Skeletal muscle satellite cell (primary cell): ENCODE data around the gene GAK.

Source experiments
- H3K27me3 ChIP-seq: 2 replicates; pipeline ENCODE4 v1.7.0; 2013; ENCODE audit warnings: low read length; ENCODE audit not compliant: control insufficient read depth, insufficient read depth
- H3K36me3 ChIP-seq: 2 replicates; pipeline ENCODE4 v1.7.0; 2013; ENCODE audit warnings: mild to moderate bottlenecking, control low read depth, low read length; ENCODE audit not compliant: insufficient read depth
- H3K4me1 ChIP-seq: 2 replicates; pipeline ENCODE4 v1.7.0; 2013; ENCODE audit warnings: low read length; ENCODE audit not compliant: control insufficient read depth, insufficient read depth
- H3K4me2 ChIP-seq: 2 replicates; pipeline ENCODE4 v1.7.0; 2013; ENCODE audit warnings: mild to moderate bottlenecking, low read length
- H3K4me3 ChIP-seq: 2 replicates; pipeline ENCODE4 v1.7.0; 2013; ENCODE audit warnings: low read length
- H3K9ac ChIP-seq: 2 replicates; pipeline ENCODE4 v1.7.0; 2013; ENCODE audit warnings: mild to moderate bottlenecking, low read depth, low read length, moderate library complexity
- H3K9me3 ChIP-seq: replicated peaks from 2 replicates; pipeline ENCODE4 v1.7.0; 2013; ENCODE audit warnings: mild to moderate bottlenecking, control low read depth, low read length

GAK gene

DNA sequence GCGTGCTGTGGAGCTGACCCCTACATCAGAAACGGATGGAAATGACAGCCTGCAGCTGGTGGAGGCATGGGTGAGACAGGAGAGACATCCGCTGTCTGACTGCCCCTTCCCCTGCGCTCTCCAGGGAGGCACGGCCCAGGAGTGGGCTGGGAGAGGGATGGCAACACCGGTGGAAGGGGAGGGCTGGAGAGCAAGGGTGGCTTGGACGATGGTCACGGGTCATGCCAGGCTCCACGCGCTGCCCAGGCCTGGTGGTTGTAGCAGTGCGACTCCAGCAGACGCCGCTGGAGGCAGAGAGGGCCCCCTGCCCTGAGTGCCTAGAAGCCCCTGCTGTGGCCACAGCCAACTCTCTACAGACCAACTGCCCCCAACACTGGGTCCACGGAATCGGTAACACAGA is 47.9 kb downstream of the GAK start:
- Histone ChIP-seq H3K9ac (no peak overlapping the region), H3K36me3 (peaks cover 81% of the 10 kb centered on the region), H3K4me3 (no peak overlapping the region), H3K27me3 (no peaks in the 10 kb centered on the region), H3K4me2 (no peak overlapping the region), H3K4me1 (no peaks in the 10 kb centered on the region), H3K9me3 (no peaks in the 10 kb centered on the region)

- Histone ChIP-seq H3K4me1 (no peaks in the 10 kb centered on the region), H3K9ac (no peak overlapping the region), H3K4me2 (no peak overlapping the region), H3K27me3 (no peaks in the 10 kb centered on the region), H3K36me3 (peaks cover 82% of the 10 kb centered on the region), H3K4me3 (no peak overlapping the region), H3K9me3 (no peaks in the 10 kb centered on the region)
Observed at GRCh38 chr4:883377-884095, 48.6 kb downstream of the GAK start.

- no peak overlapping the region for H3K4me2 ChIP-seq
- H3K36me3 ChIP-seq, result peaks cover 78% of the 10 kb centered on the region
- H3K27me3 ChIP-seq, result no peaks in the 10 kb centered on the region
- no peaks in the 10 kb centered on the region for H3K4me1 ChIP-seq
- H3K4me3 ChIP-seq, result no peak overlapping the region
- no peak overlapping the region for H3K9ac ChIP-seq
- H3K9me3 ChIP-seq, result no peaks in the 10 kb centered on the region
Observed at GRCh38 chr4:882646-883045, 49.5 kb downstream of the GAK start.

- Histone ChIP-seq H3K9me3 (no peaks in the 10 kb centered on the region), H3K4me1 (no peaks in the 10 kb centered on the region), H3K9ac (no peak overlapping the region), H3K36me3 (peaks cover 82% of the 10 kb centered on the region), H3K27me3 (no peaks in the 10 kb centered on the region), H3K4me2 (no peak overlapping the region), H3K4me3 (no peak overlapping the region)
Observed at GRCh38 chr4:881709-882108, 50.4 kb downstream of the GAK start.

- Histone ChIP-seq H3K4me3 (no peak overlapping the region), H3K27me3 (no peaks in the 10 kb centered on the region), H3K36me3 (peaks cover 83% of the 10 kb centered on the region), H3K4me1 (no peaks in the 10 kb centered on the region), H3K9ac (no peak overlapping the region), H3K4me2 (no peak overlapping the region), H3K9me3 (no peaks in the 10 kb centered on the region)
Observed at GRCh38 chr4:880684-881405, 51.3 kb downstream of the GAK start.

DNA sequence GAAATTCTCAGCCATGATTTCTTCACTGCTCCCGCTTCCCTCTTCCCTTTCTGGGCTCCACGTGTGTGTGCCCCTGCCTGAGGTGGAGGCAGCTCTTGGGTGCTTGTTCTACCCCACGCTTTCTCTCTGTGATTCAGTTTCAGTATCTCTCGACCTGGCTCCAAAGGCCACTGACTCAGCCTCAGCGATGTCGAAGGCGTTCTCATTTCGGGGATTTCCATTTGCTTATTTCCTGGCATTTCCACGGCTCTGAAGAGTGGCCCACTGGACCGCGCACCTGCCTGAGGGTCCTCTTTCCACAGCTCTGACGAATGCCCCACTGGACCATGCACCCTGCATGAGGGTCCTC is 52.4 kb downstream of the GAK start:
- H3K9ac ChIP-seq, result no peak overlapping the region
- no peak overlapping the region for H3K4me2 ChIP-seq
- no peaks in the 10 kb centered on the region for H3K27me3 ChIP-seq
- H3K36me3 ChIP-seq, result peaks cover 85% of the 10 kb centered on the region
- no peaks in the 10 kb centered on the region for H3K9me3 ChIP-seq
- H3K4me1 ChIP-seq, result no peaks in the 10 kb centered on the region
- no peak overlapping the region for H3K4me3 ChIP-seq

GRCh38 chr4:878796-879728 is 53.1 kb downstream of the GAK start:
- Histone ChIP-seq H3K9ac (no peak overlapping the region), H3K4me1 (no peaks in the 10 kb centered on the region), H3K4me2 (no peak overlapping the region), H3K27me3 (no peaks in the 10 kb centered on the region), H3K4me3 (no peak overlapping the region), H3K9me3 (no peaks in the 10 kb centered on the region), H3K36me3 (peaks cover 82% of the 10 kb centered on the region)

GRCh38 chr4:877502-877901 is 54.6 kb downstream of the GAK start:
- no peak overlapping the region for H3K4me2 ChIP-seq
- H3K4me3 ChIP-seq, result no peak overlapping the region
- H3K36me3 ChIP-seq, result peaks cover 77% of the 10 kb centered on the region
- H3K9me3 ChIP-seq, result no peaks in the 10 kb centered on the region
- no peaks in the 10 kb centered on the region for H3K27me3 ChIP-seq
- H3K4me1 ChIP-seq, result no peaks in the 10 kb centered on the region
- H3K9ac ChIP-seq, result no peak overlapping the region

DNA sequence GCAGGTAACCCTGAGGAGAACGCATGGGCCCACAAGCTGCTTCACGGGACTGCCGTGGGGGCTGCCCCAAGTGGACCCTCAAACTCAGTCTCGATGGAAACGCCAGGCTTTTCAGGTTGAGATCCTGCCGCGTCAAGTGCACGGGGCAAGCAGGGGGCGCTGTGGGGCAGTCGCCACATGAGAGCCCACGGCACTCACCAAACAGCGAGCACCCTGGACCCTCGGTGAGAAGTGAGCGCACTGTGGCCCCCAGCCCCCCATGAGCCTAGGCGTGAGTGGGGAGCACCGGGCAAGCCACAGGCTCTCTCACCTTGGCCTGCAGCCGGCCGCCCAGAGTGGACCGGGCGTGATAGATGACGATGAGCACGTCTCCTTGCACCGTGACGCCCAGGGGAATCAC is 55.3 kb downstream of the GAK start:
- H3K4me2 ChIP-seq, result no peak overlapping the region
- peaks cover 78% of the 10 kb centered on the region for H3K36me3 ChIP-seq
- H3K4me3 ChIP-seq, result no peak overlapping the region

GRCh38 chr4:875818-876423 is 56.2 kb downstream of the GAK start:
- Histone ChIP-seq H3K36me3 (peaks cover 73% of the 10 kb centered on the region), H3K27me3 (no peaks in the 10 kb centered on the region), H3K4me2 (no peak overlapping the region), H3K9me3 (no peaks in the 10 kb centered on the region), H3K4me3 (no peak overlapping the region), H3K9ac (no peak overlapping the region), H3K4me1 (no peaks in the 10 kb centered on the region)

More for the DNA sequence above, 55.3 kb downstream of the GAK start:
- Histone ChIP-seq H3K9ac (no peak overlapping the region), H3K4me1 (no peaks in the 10 kb centered on the region), H3K27me3 (no peaks in the 10 kb centered on the region), H3K9me3 (no peaks in the 10 kb centered on the region)
